AG04449 (cell line): ENCODE measurements around the gene PCNT.

Experiments used
- CTCF ChIA-PET: fragments of 350-600 bp; formaldehyde crosslinking; extraction: SDS; loops from one replicate; lab custom pipeline; 2021; ENCODE audit warnings: antibody characterized with exemption; lab: Yijun Ruan, JAX
- POLR2A ChIA-PET: fragments of 400-600, 350-600 bp; formaldehyde crosslinking; extraction: SDS; loops from one replicate; lab custom pipeline; 2020; ENCODE audit warnings: antibody characterized with exemption, inconsistent platforms; lab: Yijun Ruan, JAX
- DNase-seq: peaks from one replicate; pipeline ENCODE4 v3.0.0-alpha.2; 2010; ENCODE audit warnings: low read depth, low spot score
- H3K4me3 ChIP-seq: 2 replicates; pipeline ENCODE4 v1.5.1; 2011; ENCODE audit warnings: low read depth, mild to moderate bottlenecking, control low read depth, low read length
- TF ChIP-seq, protein P1 (sequence below): IDR thresholded peaks from one replicate; pipeline ENCODE4 v1.5.1; 2011; ENCODE audit warnings: mild to moderate bottlenecking, moderate library complexity, low read length, control low read depth, inconsistent platforms; ENCODE audit not compliant: insufficient read depth; ENCODE audit errors: missing control alignments

Gene PCNT

DNA sequence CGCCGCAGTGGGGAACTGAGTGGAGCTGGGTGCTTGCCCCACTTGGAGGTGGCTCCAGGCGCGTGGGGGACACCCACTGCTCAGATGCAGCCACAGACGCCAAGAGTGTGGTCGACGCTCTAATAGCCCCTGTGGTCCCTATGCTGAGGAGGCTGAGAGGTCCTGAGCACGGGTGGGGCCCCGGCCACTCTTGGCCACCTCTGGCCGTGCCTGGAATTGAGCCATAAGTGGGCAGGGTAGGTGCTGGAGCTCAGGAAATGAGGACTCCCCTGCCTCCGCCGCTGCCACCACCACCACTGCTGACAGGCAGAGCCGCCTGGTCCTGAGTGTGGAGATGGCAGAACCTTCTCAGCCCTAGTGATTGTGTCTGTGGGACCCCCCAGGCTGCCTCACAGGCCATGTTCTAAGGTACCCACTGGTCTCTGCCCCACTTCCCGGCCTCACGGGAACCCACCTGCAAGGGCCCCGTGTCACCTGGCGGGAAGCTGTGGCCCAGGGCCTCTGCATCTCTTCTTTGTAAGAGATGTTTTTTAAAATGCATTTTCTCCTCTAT is 100.2 kb downstream of the PCNT start:
- DNase-seq = no peak
- ChIA-PET CTCF (no interaction called here), POLR2A (no interaction called here)
- no peak overlapping the region for H3K4me3 ChIP-seq
- TF ChIP-seq, protein P1, sequence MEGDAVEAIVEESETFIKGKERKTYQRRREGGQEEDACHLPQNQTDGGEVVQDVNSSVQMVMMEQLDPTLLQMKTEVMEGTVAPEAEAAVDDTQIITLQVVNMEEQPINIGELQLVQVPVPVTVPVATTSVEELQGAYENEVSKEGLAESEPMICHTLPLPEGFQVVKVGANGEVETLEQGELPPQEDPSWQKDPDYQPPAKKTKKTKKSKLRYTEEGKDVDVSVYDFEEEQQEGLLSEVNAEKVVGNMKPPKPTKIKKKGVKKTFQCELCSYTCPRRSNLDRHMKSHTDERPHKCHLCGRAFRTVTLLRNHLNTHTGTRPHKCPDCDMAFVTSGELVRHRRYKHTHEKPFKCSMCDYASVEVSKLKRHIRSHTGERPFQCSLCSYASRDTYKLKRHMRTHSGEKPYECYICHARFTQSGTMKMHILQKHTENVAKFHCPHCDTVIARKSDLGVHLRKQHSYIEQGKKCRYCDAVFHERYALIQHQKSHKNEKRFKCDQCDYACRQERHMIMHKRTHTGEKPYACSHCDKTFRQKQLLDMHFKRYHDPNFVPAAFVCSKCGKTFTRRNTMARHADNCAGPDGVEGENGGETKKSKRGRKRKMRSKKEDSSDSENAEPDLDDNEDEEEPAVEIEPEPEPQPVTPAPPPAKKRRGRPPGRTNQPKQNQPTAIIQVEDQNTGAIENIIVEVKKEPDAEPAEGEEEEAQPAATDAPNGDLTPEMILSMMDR = no peak

DNA sequence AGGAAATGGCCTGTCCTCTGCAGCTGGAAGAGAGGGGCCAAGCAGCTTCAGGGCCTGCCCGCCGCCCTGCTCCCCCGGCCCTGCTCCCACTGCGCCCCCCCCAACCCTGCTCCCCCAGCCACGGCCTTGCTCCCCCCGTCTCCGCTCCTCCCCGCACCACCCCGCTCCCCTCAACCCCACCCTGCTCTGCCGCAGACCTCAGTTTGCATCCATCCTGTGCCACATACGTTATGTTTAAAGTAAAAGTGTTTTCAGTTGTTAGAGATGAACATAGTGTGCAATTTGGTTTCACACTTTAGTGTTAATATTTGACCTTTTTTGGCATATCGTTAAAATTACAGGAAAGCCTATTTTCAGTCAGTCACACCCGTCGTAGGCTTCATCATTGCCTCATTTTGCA is 100.7 kb downstream of the PCNT start:
- H3K4me3 ChIP-seq = no peak overlapping the region
- TF ChIP-seq, protein P1 = no peak
- ChIA-PET POLR2A (no interaction called here), CTCF (no interaction called here)
- DNase-seq = no peak

DNA sequence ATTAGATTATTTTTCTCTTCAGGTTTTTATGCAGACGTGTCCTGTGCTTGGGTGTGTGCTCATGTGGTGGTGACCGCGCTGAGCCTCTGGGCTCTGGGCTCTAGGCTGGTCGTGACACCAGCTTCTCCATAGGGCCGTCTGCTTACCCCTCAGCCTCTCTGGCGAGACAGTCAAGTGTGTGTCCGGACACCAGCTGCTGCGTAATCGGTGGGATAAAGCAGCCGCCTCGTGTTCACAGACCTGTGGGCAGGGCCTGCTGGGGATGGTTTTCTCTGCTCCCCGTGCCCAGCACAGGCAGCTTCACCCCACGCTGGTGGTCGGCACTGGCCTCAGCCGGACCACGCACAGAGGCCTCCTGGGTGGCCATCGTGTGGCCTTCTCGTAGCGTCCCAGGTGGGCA is 101.1 kb downstream of the PCNT start:
- no peak for DNase-seq
- TF ChIP-seq, protein P1 = no peak
- H3K4me3 ChIP-seq = no peak overlapping the region
- ChIA-PET POLR2A (no interaction called here), CTCF (no interaction called here)

DNA sequence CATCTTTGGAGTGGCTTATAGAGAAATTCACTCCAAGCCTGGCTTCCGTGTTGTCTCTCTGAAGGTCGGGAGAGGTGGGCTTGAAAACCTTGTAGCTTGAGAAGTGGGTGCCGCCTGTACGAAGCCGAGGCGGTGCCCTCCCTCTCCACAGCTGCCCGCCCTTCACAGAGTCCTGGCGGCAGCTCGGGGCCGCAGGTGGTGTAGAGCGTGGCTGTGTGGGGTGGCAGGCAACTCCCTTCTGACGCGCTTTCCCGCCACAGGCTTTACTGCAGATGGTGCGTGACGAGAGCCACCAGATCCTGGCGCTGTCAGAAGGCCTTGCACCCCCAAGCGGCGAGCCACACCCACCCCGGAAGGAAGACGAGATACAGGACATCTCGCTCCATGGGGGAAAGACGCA is 101.6 kb downstream of the PCNT start:
- ChIA-PET CTCF (no interaction called here), POLR2A (no interaction called here)
- no peak overlapping the region for H3K4me3 ChIP-seq
- DNase-seq = no peak
- TF ChIP-seq, protein P1 = no peak

DNA sequence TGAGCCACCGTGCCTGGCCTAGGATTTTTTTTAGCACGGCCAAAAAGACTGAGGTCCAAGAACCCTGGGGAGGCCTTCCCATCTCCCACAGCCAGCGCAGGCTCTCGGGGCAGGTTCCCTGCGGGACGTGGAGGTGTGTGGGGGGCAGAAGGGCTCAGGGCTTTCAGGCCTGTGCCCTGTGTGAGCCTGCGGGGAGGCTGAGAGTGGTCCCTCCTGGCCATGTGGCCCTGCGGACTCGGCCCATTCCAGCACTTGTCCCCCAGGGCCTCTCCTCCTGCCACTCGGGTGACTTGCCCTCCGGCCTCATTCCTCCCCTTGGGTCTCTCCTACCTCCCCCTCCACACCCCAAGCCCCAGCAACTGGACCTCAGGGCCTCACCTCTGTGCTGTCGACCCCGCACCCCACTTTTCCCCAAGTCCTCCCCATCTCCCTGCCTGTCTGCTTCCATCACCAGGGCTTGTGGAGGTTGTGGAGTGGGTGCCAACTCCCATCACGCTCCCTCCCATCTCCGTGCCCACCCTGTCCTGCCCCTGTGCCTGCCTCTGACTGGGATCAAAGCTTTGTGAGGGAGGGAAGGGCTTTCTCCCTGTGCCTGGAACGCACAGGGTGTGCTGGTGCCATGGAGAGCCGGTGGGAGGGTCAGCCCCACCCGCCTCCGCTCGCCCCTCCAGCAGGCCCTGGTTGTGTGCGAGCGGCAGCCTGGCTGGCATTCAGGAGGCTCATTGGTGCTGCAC is 102.5 kb downstream of the PCNT start:
- no peak for DNase-seq

DNA sequence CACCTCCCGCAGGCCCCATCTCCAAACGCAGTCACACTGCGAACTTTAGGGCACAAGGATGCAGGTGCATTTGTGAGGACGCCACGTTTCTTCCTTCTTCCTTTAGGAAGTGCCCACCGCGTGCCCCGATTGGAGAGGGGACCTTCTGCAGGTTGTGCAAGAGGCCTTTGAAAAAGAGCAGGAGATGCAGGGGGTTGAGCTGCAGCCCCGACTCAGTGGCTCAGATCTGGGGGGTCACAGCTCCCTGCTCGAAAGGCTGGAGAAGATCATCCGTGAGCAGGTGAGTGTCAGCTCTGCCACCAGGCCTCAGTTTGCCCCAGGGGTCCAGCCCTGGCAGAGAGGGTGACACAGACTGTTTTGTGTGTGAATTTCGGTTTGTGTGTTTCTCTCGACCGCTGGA is 103.6 kb downstream of the PCNT start:
- ChIA-PET POLR2A (no interaction called here), CTCF (no interaction called here)
- DNase-seq = no peak
- TF ChIP-seq, protein P1 = no peak
- no peak overlapping the region for H3K4me3 ChIP-seq

More for the DNA sequence above, 102.5 kb downstream of the PCNT start:
- no peak overlapping the region for H3K4me3 ChIP-seq
- POLR2A ChIA-PET = no interaction called here
- CTCF ChIA-PET = no interaction called here
- TF ChIP-seq, protein P1 = no peak
